SK-N-SH (cell line): ENCODE measurements around the gene SNX1. TPM values are rescaled to one million over a fixed set of nuclear protein-coding genes. Genes with fewer than 3 reads are reported as not detected.

Experiments used
- CTCF ChIA-PET: fragments of 300-600, 350-600 bp; formaldehyde crosslinking; extraction: SDS; loops from one replicate; lab custom pipeline; 2021; lab: Yijun Ruan, JAX
- POLR2A ChIA-PET: fragments of 350-600 bp; sonication (Branson Sonifier 250); formaldehyde crosslinking; extraction: SDS; loops from one replicate; lab custom pipeline; 2020; ENCODE audit warnings: antibody characterized with exemption, inconsistent platforms; lab: Yijun Ruan, JAX
- DNase-seq: peaks from one replicate; pipeline ENCODE4 v3.0.0; 2012
- H2AFZ ChIP-seq: fragments of 200-600 bp; sonication (generic); 2 replicates; pipeline ENCODE4 v1.8.1; 2016; ENCODE audit warnings: antibody characterized with exemption, mild to moderate bottlenecking, low read depth
- H3F3A ChIP-seq: fragments of 200-600 bp; sonication (generic); replicated peaks from 2 replicates; pipeline ENCODE3; 2016; ENCODE audit warnings: antibody characterized with exemption, mild to moderate bottlenecking; ENCODE audit not compliant: insufficient read depth
- H3K27ac ChIP-seq, 2 experiments: fragments of 200-500 bp in 1 of 2; fragments of 200-600 bp in 1 of 2; sonication (Bioruptor generic) in 1 of 2; sonication (generic), shearing (Covaris generic) in 1 of 2; 2 replicates each; pipeline versions ENCODE4 v1.5.1 to v1.6.1; 2014 to 2016; ENCODE audit warnings: low read depth in 2 of 2, inconsistent platforms in 1 of 2, low read length in 1 of 2, mild to moderate bottlenecking in 1 of 2, mixed read lengths in 1 of 2
- H3K27me3 ChIP-seq: fragments of 200-600 bp; sonication (generic), shearing (Covaris generic); 2 replicates; pipeline ENCODE4 v1.6.1; 2016; ENCODE audit warnings: mixed run types; ENCODE audit not compliant: insufficient read depth
- H3K36me3 ChIP-seq, 2 experiments: fragments of 200-500 bp in 1 of 2; fragments of 200-600 bp in 1 of 2; sonication (Bioruptor generic) in 1 of 2; sonication (generic) in 1 of 2; replicated peaks in 1 of 2; 2 replicates each; pipeline versions ENCODE3 to v1.5.1; 2014 to 2016; ENCODE audit warnings: low read length in 1 of 2, mild to moderate bottlenecking in 1 of 2; ENCODE audit not compliant: insufficient read depth in 2 of 2, control insufficient read depth in 1 of 2
- H3K4me1 ChIP-seq, 2 experiments: fragments of 200-500 bp in 1 of 2; fragments of 200-600 bp in 1 of 2; sonication (Bioruptor generic) in 1 of 2; sonication (generic), shearing (Covaris generic) in 1 of 2; 2 replicates each; pipeline versions ENCODE4 v1.5.1 to v1.6.1; 2014 to 2016; ENCODE audit warnings: low read depth in 1 of 2, low read length in 1 of 2, mixed run types in 1 of 2; ENCODE audit not compliant: insufficient read depth in 2 of 2, control insufficient read depth in 1 of 2
- H3K4me2 ChIP-seq: fragments of 200-600 bp; sonication (generic), shearing (Covaris generic); 2 replicates; pipeline ENCODE4 v1.6.1; 2017; ENCODE audit warnings: mixed run types
- H3K4me3 ChIP-seq, 2 experiments: fragments of 200-500 bp in 1 of 2; fragments of 200-600 bp in 1 of 2; sonication (Bioruptor generic) in 1 of 2; sonication (generic), shearing (Covaris generic) in 1 of 2; 2 replicates each; pipeline versions ENCODE4 v1.5.1 to v1.8.1; 2014 to 2016; ENCODE audit warnings: low read depth in 2 of 2, inconsistent platforms in 1 of 2, low read length in 1 of 2, mild to moderate bottlenecking in 1 of 2, mixed read lengths in 1 of 2, moderate library complexity in 1 of 2
- H3K79me2 ChIP-seq: fragments of 200-600 bp; sonication (generic); 2 replicates; pipeline ENCODE4 v1.8.1; 2017; ENCODE audit warnings: mild to moderate bottlenecking; ENCODE audit not compliant: insufficient read depth
- H3K9ac ChIP-seq: fragments of 200-600 bp; sonication (generic); 2 replicates; pipeline ENCODE4 v1.6.1; 2017; ENCODE audit warnings: mixed run types
- H3K9me2 ChIP-seq: fragments of 200-600 bp; sonication (generic); 2 replicates; pipeline ENCODE4 v1.6.1; 2017; ENCODE audit warnings: mixed run types
- H3K9me3 ChIP-seq: fragments of 200-600 bp; sonication (generic); 2 replicates; pipeline ENCODE4 v1.6.1; 2017; ENCODE audit warnings: mixed run types, mild to moderate bottlenecking, moderate library complexity
- H4K20me1 ChIP-seq: fragments of 200-600 bp; sonication (generic); 2 replicates; pipeline ENCODE4 v1.6.1; 2017; ENCODE audit warnings: mild to moderate bottlenecking, mixed run types; ENCODE audit not compliant: insufficient read depth
- CTCF ChIP-seq: fragments of 200-600 bp; sonication (generic); IDR thresholded peaks from 2 replicates; pipeline ENCODE4 v1.6.1; 2017; ENCODE audit warnings: antibody characterized with exemption, mild to moderate bottlenecking, moderate library complexity
- ELF1 ChIP-seq: IDR thresholded peaks from 2 replicates; pipeline ENCODE4 v1.4.0; 2012
- GABPA ChIP-seq: IDR thresholded peaks from 2 replicates; pipeline ENCODE4 v1.4.0; 2012; ENCODE audit warnings: low read depth, mild to moderate bottlenecking
- IRF3 ChIP-seq: fragments of 150-350 bp; IDR thresholded peaks from 2 replicates; pipeline ENCODE4 v1.6.1; 2016; ENCODE audit warnings: mild to moderate bottlenecking, low read depth, low read length
- MAX ChIP-seq: IDR thresholded peaks from 2 replicates; pipeline ENCODE4 v1.4.0; 2012; ENCODE audit warnings: low read depth
- MEF2A ChIP-seq: IDR thresholded peaks from 2 replicates; pipeline ENCODE4 v1.4.0; 2012; ENCODE audit warnings: low read depth, borderline replicate concordance
- NFIC ChIP-seq: IDR thresholded peaks from 2 replicates; pipeline ENCODE4 v1.4.0; 2012; ENCODE audit warnings: borderline replicate concordance
- NRF1 ChIP-seq: IDR thresholded peaks from 2 replicates; pipeline ENCODE4 v1.6.1; 2012; ENCODE audit warnings: low read depth, mild to moderate bottlenecking, low read length
- PBX3 ChIP-seq: IDR thresholded peaks from 2 replicates; pipeline ENCODE4; 2012
- RCOR1 ChIP-seq: fragments of 150-350 bp; IDR thresholded peaks from 2 replicates; pipeline ENCODE4 v1.6.1; 2017; ENCODE audit warnings: antibody characterized with exemption, low read length
- RXRA ChIP-seq: IDR thresholded peaks from 2 replicates; pipeline ENCODE4 v1.4.0; 2012; ENCODE audit warnings: low read depth, mild to moderate bottlenecking, borderline replicate concordance
- TAF1 ChIP-seq: IDR thresholded peaks from 2 replicates; pipeline ENCODE4 v1.6.1; 2012; ENCODE audit warnings: low read depth, mild to moderate bottlenecking, low read length, moderate library complexity, borderline replicate concordance
- TCF12 ChIP-seq: IDR thresholded peaks from 2 replicates; pipeline ENCODE4 v1.4.0; 2012
- USF1 ChIP-seq: IDR thresholded peaks from 2 replicates; pipeline ENCODE4 v1.4.0; 2012; ENCODE audit warnings: low read depth, borderline replicate concordance
- USF2 ChIP-seq: fragments of 150-350 bp; IDR thresholded peaks from 2 replicates; pipeline ENCODE4 v1.6.1; 2017; ENCODE audit warnings: antibody characterized with exemption, low read length, low read depth, borderline replicate concordance
- YY1 ChIP-seq: IDR thresholded peaks from 2 replicates; pipeline ENCODE4 v1.4.0; 2012; ENCODE audit warnings: low read depth, mild to moderate bottlenecking
- ZBTB33 ChIP-seq: IDR thresholded peaks from 2 replicates; pipeline ENCODE4 v1.4.0; 2012; ENCODE audit warnings: low read depth, borderline replicate concordance
- WGBS: methylation state at CpG from one replicate; pipeline ENCODE4 v1.1.6; 2017; ENCODE audit warnings: low lambda C conversion rate; 5-methylcytosine and 5-hydroxymethylcytosine counted together
- polyA plus RNA-seq, 3 experiments: library from polyadenylated mRNA; depleted of rRNA; stranded (reverse); fragments of >200 nt; gene quantifications; 2 replicates each; pipeline ENCODE4 v1.2.3, GENCODE V29; 2012

The SNX1 gene
- polyA plus RNA-seq, 1 of the 3 experiments (the other 2 are of a cell fraction): 80.7 TPM

- no peak for DNase-seq
- Histone ChIP-seq H3F3A (peaks cover 2% of the 10 kb centered on the region), H3K4me2 (no peak overlapping the region), H3K9me2 (no peaks in the 10 kb centered on the region), H3K9me3 (no peaks in the 10 kb centered on the region), H3K36me3 (peaks cover 26 to 38% of the 10 kb centered on the region in 2 experiments), H3K4me3 (no peak overlapping the region), H2AFZ (no peak overlapping the region), H3K27me3 (no peaks in the 10 kb centered on the region), H4K20me1 (peaks cover 42% of the 10 kb centered on the region), H3K27ac (no peak overlapping the region), H3K4me1 (no peaks in the 10 kb centered on the region; a peak in 2 of 4 replicates), H3K79me2 (peaks cover 70% of the 10 kb centered on the region), H3K9ac (no peak overlapping the region)
- ChIA-PET POLR2A (no interaction called here), CTCF (interaction anchor here (0.8 to 3.1 kb wide), 2 partner anchors 36 to 42 kb away, joined by 3 to 11 read pairs; no protein-coding TSS in a partner anchor)
- TF ChIP-seq NRF1 (no peak), ELF1 (no peak), CTCF (no peak), USF1 (no peak), ZBTB33 (no peak), IRF3 (no peak), PBX3 (no peak), MEF2A (no peak), USF2 (no peak), TAF1 (no peak), RCOR1 (no peak), MAX (no peak), NFIC (no peak), TCF12 (no peak), GABPA (no peak), RXRA (no peak), YY1 (no peak)
- 96% methylated on average over 3 of the region's 3 CpGs for WGBS
Observed at GRCh38 chr15:64110950-64111678, 15.3 kb downstream of the SNX1 start.
